ENCODE data around the gene RAPH1. TPM values are rescaled to one million over a fixed set of nuclear protein-coding genes. Genes with fewer than 3 reads are reported as not detected.
A peak's percentile ranks its signal among the peaks of the same experiment; 100 is the strongest.
"Not testable (repeated sequence)": the region's sequence is repeated elsewhere in the genome, so short reads cannot be mapped to it uniquely, and the experiment has no call there.

Gene RAPH1
- polyA plus RNA-seq, 1 donor (not counting 4 experiments of a cell fraction or from before 2014, with no cell fraction given): 2.9 TPM

GRCh38 chr2:203536586-203536951 lies 1.5 kb upstream of the RAPH1 start:
- H3K27ac ChIP-seq (ENCODE audit: control insufficient read depth, insufficient read depth, low read length); H3K4me3 ChIP-seq (ENCODE audit: control insufficient read depth in 2 of 3, extremely low read depth in 1 of 3, insufficient read depth in 2 of 3, low read depth in 1 of 3, low read length in 3 of 3); H3K27me3 ChIP-seq (ENCODE audit: control insufficient read depth, extremely low read depth, insufficient read depth, low read length); H3K9me3 ChIP-seq (ENCODE audit: control insufficient read depth, low read depth, low read length); FAIRE-seq; DNase-seq (ENCODE audit: low read depth, low spot score); H3K9me1 ChIP-seq (ENCODE audit: control insufficient read depth, extremely low read depth, insufficient read depth, low read length); H3K4me2 ChIP-seq (ENCODE audit: control insufficient read depth, extremely low read depth, insufficient read depth, low read depth, low read length); H3K9ac ChIP-seq (ENCODE audit: control insufficient read depth, extremely low read depth, insufficient read depth, low read length); H3K36me3 ChIP-seq (ENCODE audit: control insufficient read depth in 2 of 2, extremely low read depth in 1 of 2, insufficient read depth in 2 of 2, low read length in 2 of 2); dilution Hi-C loops (cut with MboI; ENCODE audit: extremely low pct_ligation_motif_present, low sequenced_read_pairs); H4K20me1 ChIP-seq (ENCODE audit: control insufficient read depth, extremely low read depth, insufficient read depth, low read length); H2AFZ ChIP-seq (ENCODE audit: control insufficient read depth, low read length): not testable (repeated sequence)
- H3K79me2 ChIP-seq (ENCODE audit: control insufficient read depth, insufficient read depth, low read length): peaks cover 13% of the 10 kb centered on the region
- H3K4me1 ChIP-seq (ENCODE audit: control insufficient read depth, extremely low read depth, insufficient read depth, low read length): peaks cover 16% of the 10 kb centered on the region

GRCh38 chr2:203535784-203536585 lies 884 bp upstream of the RAPH1 start:
- H3K4me1 ChIP-seq (ENCODE audit: control insufficient read depth, extremely low read depth, insufficient read depth, low read length): peaks cover 16% of the 10 kb centered on the region
- no peaks in the 10 kb centered on the region for H3K36me3 ChIP-seq (ENCODE audit: control insufficient read depth in 2 of 2, extremely low read depth in 1 of 2, insufficient read depth in 2 of 2, low read length in 2 of 2)
- peak overlapping the region; percentile 91 for H2AFZ ChIP-seq (ENCODE audit: control insufficient read depth, low read length)
- H3K27ac ChIP-seq (ENCODE audit: control insufficient read depth, insufficient read depth, low read length): peak overlapping the region; percentile 84
- TF ChIP-seq EZH2 (IDR thresholded peaks at IDR 0.05; ENCODE audit: low read length): no peak
- no peak for TF ChIP-seq CTCF (optimal IDR thresholded peaks at IDR 0.05 in 1 of 3, IDR thresholded peaks at IDR 0.05 in 1 of 3, conservative IDR thresholded peaks at IDR 0.05 in 1 of 3; ENCODE audit: extremely low read depth in 1 of 3, insufficient read depth in 2 of 3, low read length in 3 of 3)
- dilution Hi-C loops (cut with MboI; ENCODE audit: extremely low pct_ligation_motif_present, low sequenced_read_pairs): no loop called here
- peaks cover 17% of the 10 kb centered on the region for H3K79me2 ChIP-seq (ENCODE audit: control insufficient read depth, insufficient read depth, low read length)
- H3K4me3 ChIP-seq (ENCODE audit: control insufficient read depth in 2 of 3, extremely low read depth in 1 of 3, insufficient read depth in 2 of 3, low read depth in 1 of 3, low read length in 3 of 3): peak overlapping the region; percentile 29 to 78 (median 70)
- peak overlapping the region; percentile 87 for H3K4me2 ChIP-seq (ENCODE audit: control insufficient read depth, extremely low read depth, insufficient read depth, low read depth, low read length)
- H4K20me1 ChIP-seq (ENCODE audit: control insufficient read depth, extremely low read depth, insufficient read depth, low read length): no peaks in the 10 kb centered on the region
- H3K9me3 ChIP-seq (ENCODE audit: control insufficient read depth, low read depth, low read length): peaks cover 2% of the 10 kb centered on the region
- FAIRE-seq: peak; percentile 72
- no peak for DNase-seq (ENCODE audit: low read depth, low spot score)
- H3K27me3 ChIP-seq (ENCODE audit: control insufficient read depth, extremely low read depth, insufficient read depth, low read length): no peaks in the 10 kb centered on the region
- H3K9me1 ChIP-seq (ENCODE audit: control insufficient read depth, extremely low read depth, insufficient read depth, low read length): no peaks in the 10 kb centered on the region
- peak overlapping the region; percentile 82 for H3K9ac ChIP-seq (ENCODE audit: control insufficient read depth, extremely low read depth, insufficient read depth, low read length)
